Right lobe of liver (tissue), 4 donors: ENCODE results near the gene CHST11.

ENCODE experiments used
- POLR2A ChIP-seq: fragments of 450-650 bp; IDR thresholded peaks from one replicate; pipeline ENCODE4 v1.6.1; 2017; ENCODE audit warnings: antibody characterized with exemption, mild to moderate bottlenecking
- TF ChIP-seq, protein P1 (sequence below), 4 donors: fragments of 200-600 bp in 3 of 4; fragments of 450-650 bp in 1 of 4; IDR thresholded peaks; one replicate each; pipeline versions ENCODE4 v1.5.1 to v1.8.0; 2016 to 2022; ENCODE audit warnings: antibody characterized with exemption in 4 of 4, mild to moderate bottlenecking in 2 of 4
- donor health status: DM: no; HTN: no; CAD: no.
- donor health status: DM: no; HTN: no; CAD: no.
- donor health status: DM: no; HTN: yes; CAD: no.

DNA sequence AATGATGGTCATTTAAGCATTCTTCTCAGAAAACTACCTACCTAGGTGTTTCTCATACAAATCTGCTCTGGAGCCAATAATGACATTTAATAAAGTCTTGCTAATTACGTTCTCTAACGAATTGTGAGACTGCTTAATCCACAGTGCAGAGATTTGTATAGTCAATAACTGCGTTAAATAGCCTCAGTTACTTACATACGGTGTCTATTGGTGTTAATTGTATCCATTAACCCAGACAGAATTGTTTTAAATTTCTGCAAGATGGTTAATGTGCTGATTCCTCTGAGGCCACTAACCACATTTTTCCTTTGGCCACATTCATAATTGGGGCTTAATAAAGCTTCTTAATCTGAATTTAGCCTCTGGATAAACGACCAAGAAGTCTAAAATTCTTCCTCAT, 329.6 kb downstream of the CHST11 start:
- no peak for TF ChIP-seq POLR2A
- TF ChIP-seq, protein P1, sequence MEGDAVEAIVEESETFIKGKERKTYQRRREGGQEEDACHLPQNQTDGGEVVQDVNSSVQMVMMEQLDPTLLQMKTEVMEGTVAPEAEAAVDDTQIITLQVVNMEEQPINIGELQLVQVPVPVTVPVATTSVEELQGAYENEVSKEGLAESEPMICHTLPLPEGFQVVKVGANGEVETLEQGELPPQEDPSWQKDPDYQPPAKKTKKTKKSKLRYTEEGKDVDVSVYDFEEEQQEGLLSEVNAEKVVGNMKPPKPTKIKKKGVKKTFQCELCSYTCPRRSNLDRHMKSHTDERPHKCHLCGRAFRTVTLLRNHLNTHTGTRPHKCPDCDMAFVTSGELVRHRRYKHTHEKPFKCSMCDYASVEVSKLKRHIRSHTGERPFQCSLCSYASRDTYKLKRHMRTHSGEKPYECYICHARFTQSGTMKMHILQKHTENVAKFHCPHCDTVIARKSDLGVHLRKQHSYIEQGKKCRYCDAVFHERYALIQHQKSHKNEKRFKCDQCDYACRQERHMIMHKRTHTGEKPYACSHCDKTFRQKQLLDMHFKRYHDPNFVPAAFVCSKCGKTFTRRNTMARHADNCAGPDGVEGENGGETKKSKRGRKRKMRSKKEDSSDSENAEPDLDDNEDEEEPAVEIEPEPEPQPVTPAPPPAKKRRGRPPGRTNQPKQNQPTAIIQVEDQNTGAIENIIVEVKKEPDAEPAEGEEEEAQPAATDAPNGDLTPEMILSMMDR (IDR thresholded peaks at IDR 0.05) = no peak
